ENCODE results near the gene CHRM5.

DNA sequence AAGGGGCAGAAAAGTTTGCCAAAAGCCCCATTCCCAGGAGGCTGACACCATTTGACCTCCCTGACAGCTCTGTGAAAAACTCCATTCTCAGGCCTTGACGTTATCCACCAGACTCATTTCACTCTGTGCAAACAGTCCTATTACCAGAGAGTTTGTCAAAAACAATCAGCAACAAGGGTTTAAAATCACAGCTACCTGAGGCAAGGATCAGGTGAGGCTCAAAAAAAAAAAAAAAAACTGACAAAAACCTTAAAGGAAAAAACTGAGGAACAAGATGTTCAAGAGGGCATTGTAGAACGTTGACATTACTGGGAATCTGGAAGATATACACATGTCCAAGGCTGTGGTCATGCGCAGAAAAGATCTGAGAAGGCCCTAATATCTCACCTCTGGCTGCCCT, 59.3 kb downstream of the CHRM5 start:
- TF ChIP-seq, protein P1, sequence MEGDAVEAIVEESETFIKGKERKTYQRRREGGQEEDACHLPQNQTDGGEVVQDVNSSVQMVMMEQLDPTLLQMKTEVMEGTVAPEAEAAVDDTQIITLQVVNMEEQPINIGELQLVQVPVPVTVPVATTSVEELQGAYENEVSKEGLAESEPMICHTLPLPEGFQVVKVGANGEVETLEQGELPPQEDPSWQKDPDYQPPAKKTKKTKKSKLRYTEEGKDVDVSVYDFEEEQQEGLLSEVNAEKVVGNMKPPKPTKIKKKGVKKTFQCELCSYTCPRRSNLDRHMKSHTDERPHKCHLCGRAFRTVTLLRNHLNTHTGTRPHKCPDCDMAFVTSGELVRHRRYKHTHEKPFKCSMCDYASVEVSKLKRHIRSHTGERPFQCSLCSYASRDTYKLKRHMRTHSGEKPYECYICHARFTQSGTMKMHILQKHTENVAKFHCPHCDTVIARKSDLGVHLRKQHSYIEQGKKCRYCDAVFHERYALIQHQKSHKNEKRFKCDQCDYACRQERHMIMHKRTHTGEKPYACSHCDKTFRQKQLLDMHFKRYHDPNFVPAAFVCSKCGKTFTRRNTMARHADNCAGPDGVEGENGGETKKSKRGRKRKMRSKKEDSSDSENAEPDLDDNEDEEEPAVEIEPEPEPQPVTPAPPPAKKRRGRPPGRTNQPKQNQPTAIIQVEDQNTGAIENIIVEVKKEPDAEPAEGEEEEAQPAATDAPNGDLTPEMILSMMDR (IDR thresholded peaks at IDR 0.05): no peak
- no peak for TF ChIP-seq TCF7L2 (IDR thresholded peaks at IDR 0.05; ENCODE audit: low read depth, low read length)
- no peak for TF ChIP-seq SIN3A (IDR thresholded peaks at IDR 0.05; ENCODE audit: borderline replicate concordance, insufficient read depth, low read depth, low read length)
- TF ChIP-seq, protein P2, sequence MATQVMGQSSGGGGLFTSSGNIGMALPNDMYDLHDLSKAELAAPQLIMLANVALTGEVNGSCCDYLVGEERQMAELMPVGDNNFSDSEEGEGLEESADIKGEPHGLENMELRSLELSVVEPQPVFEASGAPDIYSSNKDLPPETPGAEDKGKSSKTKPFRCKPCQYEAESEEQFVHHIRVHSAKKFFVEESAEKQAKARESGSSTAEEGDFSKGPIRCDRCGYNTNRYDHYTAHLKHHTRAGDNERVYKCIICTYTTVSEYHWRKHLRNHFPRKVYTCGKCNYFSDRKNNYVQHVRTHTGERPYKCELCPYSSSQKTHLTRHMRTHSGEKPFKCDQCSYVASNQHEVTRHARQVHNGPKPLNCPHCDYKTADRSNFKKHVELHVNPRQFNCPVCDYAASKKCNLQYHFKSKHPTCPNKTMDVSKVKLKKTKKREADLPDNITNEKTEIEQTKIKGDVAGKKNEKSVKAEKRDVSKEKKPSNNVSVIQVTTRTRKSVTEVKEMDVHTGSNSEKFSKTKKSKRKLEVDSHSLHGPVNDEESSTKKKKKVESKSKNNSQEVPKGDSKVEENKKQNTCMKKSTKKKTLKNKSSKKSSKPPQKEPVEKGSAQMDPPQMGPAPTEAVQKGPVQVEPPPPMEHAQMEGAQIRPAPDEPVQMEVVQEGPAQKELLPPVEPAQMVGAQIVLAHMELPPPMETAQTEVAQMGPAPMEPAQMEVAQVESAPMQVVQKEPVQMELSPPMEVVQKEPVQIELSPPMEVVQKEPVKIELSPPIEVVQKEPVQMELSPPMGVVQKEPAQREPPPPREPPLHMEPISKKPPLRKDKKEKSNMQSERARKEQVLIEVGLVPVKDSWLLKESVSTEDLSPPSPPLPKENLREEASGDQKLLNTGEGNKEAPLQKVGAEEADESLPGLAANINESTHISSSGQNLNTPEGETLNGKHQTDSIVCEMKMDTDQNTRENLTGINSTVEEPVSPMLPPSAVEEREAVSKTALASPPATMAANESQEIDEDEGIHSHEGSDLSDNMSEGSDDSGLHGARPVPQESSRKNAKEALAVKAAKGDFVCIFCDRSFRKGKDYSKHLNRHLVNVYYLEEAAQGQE (IDR thresholded peaks at IDR 0.05; ENCODE audit: insufficient read depth in 1 of 2, low read depth in 2 of 2, low read length in 1 of 2): no peak
- no peak for TF ChIP-seq POLR2AphosphoS5 (IDR thresholded peaks at IDR 0.05; ENCODE audit: low read depth, low read length)
